ENCODE data around the gene HES3.

The HES3 gene

DNA sequence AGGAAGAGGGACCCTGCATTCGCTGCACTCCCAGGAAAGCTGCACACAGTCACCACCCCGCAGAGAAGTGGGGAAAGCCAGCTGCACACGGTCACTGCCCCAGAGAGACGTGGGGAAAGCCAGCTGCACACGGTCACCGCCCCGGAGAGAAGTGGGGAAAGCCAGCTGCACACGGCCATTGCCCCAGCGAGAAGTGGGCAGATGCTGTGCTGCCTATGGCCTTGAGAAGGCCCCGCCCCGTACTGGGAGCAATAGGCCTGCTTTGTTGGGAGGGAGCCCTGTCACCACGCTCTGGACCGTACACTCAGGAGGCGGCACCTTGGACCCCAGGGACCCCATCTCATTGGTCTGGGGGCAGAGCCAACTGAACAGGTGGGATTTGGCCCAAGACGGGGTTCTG, 21.2 kb downstream of the HES3 start:
- no peak for DNase-seq

- no peak for DNase-seq
Measured at GRCh38 chr1:6266641-6267040, 22.7 kb downstream of the HES3 start.

GRCh38 chr1:6267686-6268322, 23.8 kb downstream of the HES3 start:
- no peak for DNase-seq

DNA sequence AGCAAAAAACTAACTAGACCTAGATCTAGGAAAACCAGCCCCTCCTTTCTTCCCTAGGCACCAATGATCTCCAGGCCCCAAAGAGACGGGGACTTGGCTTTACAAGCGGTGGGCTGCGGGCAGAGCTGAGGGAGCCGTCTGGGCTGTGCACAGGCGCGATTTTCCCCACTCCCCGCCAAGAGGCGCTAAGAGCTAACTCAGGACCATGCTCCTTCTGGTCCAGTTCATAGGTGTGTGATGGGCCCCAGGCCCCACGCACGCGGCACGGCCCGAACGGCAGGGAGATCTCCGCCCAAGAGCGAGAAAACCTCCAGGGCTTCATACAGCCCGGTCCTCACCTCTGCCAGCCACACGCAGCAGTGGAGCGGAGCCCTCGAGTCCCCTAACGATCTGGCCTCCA, 24.4 kb downstream of the HES3 start:
- no peak for DNase-seq

DNA sequence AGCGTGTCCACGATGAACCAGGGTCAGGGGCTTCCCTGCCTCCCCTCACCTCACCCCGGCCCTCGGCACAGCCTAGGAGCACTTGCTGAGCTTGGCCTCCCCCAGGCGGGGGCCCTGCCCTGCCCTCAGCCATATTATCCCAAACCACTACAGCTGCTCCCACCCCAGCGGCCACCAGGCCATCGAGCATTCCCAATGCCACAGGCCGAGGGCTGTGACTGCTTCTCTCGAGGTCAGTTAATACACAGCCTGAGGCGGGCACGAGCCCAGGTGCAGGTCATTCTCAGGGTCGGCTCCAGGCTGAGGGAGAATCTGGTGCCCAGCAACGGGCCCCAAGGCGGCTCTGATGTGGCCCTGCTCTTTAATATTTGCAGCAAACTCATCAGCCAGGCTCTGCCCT, 25.3 kb downstream of the HES3 start:
- DNase-seq, result no peak

- DNase-seq, result no peak
Measured at GRCh38 chr1:6269720-6270400, 25.9 kb downstream of the HES3 start.

- DNase-seq, result no peak
Measured at GRCh38 chr1:6270401-6270800, 26.4 kb downstream of the HES3 start.

DNA sequence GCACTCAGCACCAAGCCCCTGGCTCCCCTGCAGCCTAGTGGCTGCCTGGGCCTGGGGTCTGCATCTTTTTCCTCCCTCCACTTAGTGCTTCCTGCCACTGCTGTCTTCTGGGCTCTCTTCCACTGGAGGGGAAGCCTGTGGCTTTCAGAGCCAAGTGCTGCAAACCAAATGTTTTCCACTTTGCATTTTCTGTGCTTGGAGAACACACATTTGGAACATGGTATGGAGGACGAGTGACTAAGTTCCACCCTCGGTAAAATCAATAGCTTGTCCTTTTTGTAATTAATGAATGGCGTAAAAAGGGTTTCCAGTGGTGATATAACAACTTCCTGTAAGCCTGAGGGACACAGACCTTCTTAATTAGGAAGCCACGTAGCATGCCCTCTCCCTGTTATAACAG, 27.0 kb downstream of the HES3 start:
- no peak for DNase-seq

GRCh38 chr1:6271554-6271953, 27.6 kb downstream of the HES3 start:
- no peak for DNase-seq

- DNase-seq, result no peak
Measured at GRCh38 chr1:6272452-6272851, 28.5 kb downstream of the HES3 start.

DNA sequence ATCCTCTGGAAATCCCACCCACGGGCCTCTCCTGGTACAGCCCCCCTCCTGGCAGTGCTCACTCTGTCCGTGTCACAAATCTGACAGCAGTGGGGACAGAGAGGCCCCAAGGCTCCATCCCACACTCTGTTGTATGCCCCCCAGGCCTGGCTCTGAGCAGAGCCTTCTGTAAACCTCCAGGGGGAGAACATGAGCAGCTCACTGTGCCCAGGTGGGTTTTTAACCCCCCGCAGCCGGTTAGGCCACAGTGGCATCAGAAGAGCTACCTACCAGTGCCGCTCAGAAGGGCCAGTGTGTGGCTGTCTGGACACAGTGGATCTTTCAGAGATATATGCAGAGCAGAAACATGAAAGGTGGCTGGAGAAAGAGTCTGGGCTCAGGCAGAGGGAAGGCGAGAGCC, 28.9 kb downstream of the HES3 start:
- DNase-seq, result no peak

GRCh38 chr1:6273380-6273891, 29.5 kb downstream of the HES3 start:
- no peak for DNase-seq

GRCh38 chr1:6274102-6274501, 30.1 kb downstream of the HES3 start:
- DNase-seq, result no peak

DNA sequence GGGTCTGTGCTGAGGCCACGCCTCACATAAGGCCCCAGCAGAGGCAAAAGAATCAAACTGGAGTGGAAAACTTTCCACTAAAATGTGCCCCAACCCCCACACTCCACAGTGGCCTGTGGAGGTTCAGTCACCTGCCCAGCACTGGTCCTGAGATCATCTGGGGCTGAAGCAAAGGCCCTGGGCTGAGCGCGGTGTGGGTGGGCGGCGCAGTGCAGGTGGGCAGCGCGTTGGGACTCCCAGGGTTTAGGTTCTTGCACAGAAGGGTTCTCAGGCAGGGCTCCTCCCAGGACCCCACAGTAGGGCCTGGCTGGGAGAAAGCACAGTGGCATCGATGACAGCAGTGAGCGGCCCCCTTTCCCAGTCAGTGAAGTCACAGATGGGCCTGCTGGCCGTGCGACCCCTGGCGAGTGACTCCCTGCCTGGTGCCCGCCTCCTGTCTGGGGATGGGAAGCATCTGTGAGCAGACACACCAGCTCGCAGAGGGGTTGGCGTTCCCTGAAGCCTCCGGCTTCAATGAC, 30.7 kb downstream of the HES3 start:
- no peak for DNase-seq

GRCh38 chr1:6275826-6276782, 32.1 kb downstream of the HES3 start:
- no peak for DNase-seq

DNA sequence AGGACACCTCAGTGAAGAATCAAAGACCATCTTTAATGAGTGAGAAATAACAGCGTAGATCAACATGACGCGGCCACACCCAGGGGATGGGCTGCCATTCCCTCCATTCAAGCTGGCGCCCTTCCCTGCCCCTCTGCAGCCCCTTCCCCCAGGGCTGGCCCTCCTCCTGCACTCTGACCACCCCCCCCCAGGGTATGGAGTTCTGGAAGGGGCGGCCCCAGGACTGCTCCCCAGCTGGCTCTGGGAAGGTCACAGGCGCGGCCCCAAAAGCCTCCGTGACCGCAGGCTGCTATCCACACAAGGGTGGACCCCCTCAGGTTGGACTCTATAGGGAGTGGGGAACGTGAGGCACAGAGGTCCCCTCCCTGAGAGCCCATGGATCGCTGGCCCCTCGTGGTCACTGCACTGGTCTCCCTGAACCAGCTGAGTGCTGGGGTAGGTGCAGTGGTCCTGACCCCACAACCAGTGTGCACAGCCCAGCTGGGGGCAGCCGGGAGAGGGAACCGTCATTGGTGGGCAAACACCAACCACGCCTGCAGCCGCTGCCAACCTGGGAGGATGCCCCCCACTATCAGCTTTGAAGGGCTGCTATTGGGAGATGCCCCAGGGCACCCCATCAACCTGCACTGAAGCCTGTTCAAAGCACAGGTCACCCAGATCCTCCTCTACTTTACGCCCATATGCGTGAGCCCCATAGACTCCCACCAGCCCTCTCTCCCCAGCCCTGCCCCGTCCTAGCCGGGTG, 33.0 kb downstream of the HES3 start:
- DNase-seq, result no peak

DNA sequence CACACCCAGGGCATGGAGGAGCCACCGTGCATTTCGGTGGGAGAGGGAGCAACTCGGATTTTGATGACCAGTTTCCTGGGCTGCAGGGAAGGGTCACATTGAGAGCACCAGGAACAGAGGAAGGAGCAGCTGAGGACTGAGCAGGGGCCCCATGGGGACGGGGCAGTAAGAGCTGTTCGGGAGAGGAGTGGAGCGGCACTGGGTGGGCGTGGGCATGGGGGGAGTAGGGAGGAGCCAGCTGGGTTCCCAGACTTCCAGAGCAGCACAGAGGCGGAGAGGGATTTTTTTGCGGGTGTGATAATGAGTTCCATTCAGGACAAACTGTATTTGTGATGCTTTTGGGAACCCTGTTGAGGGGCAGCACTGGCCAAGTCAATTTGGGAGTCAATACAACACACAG, 34.3 kb downstream of the HES3 start:
- no peak for DNase-seq

- no peak for DNase-seq
Measured at GRCh38 chr1:6279066-6279465, 35.1 kb downstream of the HES3 start.

- no peak for DNase-seq
Measured at GRCh38 chr1:6279613-6280383, 35.8 kb downstream of the HES3 start.

GRCh38 chr1:6280761-6281451, 36.9 kb downstream of the HES3 start:
- DNase-seq, result no peak

Measured in activated CD4-positive, alpha-beta T cell treated with anti-CD3 and anti-CD28 coated beads, Interleukin-2, amount 50 U/mL, for 1 hour (primary cell).